Activated CD4-positive, alpha-beta T cell treated with anti-CD3 and anti-CD28 coated beads for 4 hours (primary cell): ENCODE results near the gene PRPS1.
"Not testable (repeated sequence)": the region's sequence is repeated elsewhere in the genome, so short reads cannot be mapped to it uniquely, and the experiment has no call there.

ENCODE experiments used
- DNase-seq, 2 donors: peaks; one replicate each; pipeline ENCODE4 v3.0.0-alpha.2; 2020

The PRPS1 gene

DNA sequence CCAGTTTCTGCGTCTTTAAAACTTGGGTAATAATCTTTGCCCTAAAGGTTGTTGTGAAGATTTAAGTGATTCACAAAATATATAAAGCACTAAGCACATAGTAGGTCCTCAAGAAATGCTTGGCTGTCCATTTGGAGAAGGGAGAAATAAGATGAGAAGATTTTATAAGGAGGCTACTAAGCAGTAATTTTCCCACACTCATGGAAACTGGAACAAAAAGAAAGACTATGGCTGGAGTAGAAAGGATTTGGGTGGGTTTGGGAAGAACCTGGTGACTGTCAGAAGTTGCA is 47.0 kb downstream of the PRPS1 start:
- DNase-seq = no peak

- no peak for DNase-seq
Measured at GRCh38 chrX:107675823-107676555, 47.7 kb downstream of the PRPS1 start.

- DNase-seq = peak; percentile 46 to 53
Measured at GRCh38 chrX:107676559-107677378, 48.5 kb downstream of the PRPS1 start.

DNA sequence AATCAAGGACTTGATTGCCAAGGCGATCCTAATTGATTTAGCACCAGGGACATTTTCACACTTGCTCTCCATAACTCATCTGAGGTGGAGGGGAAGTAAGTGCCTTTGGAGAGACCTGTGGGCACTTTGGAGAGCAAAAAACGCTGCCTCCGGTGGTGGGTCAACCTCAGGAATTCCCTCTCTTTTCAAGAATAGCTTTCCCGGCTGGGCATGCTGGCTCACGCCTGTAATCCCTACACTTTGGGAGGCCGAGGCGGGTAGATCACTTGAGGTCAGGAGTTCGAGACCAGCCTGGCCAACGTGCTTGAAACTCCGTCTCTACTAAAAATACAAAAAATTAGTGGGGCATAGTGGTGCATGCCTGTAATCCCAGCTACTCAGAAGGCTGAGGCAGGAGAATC is 49.2 kb downstream of the PRPS1 start:
- DNase-seq = no peak

DNA sequence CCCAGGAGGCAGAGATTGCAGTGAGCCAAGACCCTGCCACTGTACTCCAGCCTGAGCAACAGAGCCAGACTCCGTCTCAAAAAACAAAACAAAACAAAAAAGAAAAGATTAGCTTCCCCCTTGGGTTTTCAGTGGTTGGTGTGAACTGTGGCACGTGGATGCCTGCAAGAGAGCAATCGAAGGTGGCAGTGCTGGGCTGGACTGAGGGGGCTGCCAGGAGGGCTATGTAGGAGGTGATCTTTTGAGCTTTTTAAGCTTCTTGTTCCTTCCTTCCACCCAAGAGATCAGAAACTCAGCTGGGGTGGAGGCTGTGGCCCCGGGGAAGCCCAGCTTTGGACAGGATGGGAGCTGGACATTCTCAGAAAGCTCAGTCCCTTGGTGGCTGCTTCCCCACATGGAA is 49.6 kb downstream of the PRPS1 start:
- DNase-seq = no peak

- DNase-seq = peak; percentile 62 to 69
Measured at GRCh38 chrX:107678957-107679740, 50.8 kb downstream of the PRPS1 start.

DNA sequence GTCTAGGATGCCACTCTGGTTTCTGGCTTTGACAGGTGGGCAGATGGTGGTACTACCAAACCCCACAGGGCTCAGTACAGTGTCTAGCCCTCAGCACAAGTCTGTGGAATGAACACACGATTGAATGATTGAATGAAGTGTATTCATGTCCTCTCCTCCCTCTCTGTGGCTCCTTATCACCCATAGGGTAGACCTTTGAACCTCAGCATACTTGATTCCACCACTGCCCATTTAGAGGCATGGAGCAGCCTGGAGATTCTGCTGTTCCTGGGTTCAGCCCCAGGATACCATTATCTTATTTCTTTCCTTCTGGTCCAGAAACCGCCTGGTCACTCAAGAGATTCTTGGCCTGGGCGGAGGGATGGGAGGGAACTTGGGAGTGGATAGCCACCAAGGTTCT is 53.9 kb downstream of the PRPS1 start:
- DNase-seq = no peak

DNA sequence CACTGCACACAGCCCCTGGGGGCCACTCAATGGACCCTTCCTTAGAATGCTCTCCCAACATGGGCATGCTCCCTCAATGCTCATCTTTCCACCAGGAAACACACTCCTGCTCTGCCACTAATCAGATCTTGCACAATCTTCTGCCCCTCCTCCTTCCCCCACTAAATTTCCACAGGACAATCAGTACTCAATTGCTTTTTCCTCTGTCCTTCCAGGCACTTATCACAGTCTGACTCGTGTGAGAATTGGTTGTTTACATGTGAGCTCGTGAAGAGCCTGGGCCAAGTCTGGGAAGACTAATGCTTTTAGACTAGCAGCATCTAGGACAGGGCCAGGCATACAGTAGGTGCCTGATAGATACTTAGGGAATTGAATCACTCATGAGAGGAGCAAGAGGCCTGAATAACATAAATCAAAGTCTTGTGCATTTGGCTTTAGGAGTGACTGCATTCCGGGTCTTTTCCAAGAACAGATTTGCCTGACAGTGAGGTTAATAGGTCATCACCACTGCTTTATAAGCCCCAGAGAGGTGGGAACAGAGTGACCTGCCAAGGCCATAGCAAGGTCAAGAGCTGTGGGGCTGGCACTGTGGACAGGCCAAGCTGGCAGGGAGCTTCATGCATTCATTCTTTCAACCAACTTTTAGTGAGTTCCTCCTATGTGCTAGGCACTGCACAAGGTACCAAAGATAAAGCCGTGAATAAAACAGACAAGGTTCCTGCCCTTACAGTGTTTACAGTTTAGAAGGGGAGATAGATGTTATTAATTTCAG is 55.0 kb downstream of the PRPS1 start:
- DNase-seq = no peak

GRCh38 chrX:107683931-107684330 is 55.6 kb downstream of the PRPS1 start:
- DNase-seq = no peak

GRCh38 chrX:107684956-107685385 is 56.7 kb downstream of the PRPS1 start:
- no peak for DNase-seq

GRCh38 chrX:107685586-107685985 is 57.3 kb downstream of the PRPS1 start:
- not testable (repeated sequence) for DNase-seq

DNA sequence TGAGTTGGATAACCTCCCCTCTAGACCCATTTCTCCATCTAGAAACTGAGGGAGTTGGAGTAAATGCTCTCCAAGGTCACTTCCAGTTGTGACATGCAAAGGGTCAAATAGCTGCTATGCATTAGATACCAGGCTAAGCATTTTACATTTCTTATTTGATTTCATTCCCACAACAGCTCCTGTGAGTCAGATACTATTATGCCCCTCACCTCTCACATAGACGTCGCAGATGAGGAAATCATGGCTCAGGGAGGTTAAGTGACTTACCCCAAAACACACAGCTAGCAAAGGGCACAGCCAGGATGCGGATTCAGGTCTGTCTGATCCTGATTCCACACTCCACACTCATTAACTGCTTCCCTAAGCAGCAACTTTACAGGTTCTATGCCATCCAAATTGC is 57.7 kb downstream of the PRPS1 start:
- DNase-seq = no peak

GRCh38 chrX:107686792-107687191 is 58.5 kb downstream of the PRPS1 start:
- DNase-seq = no peak

- no peak for DNase-seq
Measured at GRCh38 chrX:107687445-107687844, 59.1 kb downstream of the PRPS1 start.

DNA sequence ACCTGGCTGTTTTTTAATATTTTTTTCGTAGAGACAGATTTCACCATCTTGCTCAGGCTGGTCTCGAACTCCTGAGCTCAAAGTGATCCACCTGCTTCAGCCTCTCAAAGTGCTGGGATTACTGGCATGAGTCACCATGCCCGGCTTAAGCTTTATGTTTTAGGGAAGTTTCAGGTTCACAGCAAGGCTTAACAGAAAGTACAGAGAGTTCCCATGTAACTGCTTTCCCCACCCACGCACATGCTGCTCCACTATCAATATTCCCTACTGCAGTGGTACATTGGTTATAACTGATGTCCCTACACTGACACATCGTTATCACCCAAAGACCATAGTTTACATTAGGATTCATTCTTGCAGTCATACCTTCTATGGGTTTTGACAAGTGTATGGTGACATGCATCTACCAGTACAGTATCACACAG is 62.7 kb downstream of the PRPS1 start:
- DNase-seq = no peak

DNA sequence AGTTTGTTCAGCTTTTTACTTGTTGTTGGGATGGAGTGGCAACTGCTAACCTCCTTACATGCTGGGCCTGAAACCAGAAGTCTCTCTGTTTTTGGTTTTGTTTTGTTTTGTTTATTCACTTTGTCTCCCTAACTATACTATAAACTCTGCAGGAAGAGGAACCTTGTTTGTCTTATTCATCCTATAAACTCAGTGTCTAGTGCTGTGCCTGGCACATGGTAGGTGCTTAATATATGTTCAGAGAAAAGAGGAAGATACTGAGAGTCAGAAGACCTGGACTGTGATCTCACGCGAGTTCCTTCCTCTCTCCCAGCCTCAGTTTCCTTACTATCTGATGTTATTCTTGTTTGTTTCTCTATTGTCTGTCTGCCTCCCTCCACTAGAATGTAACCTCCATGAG is 71.3 kb downstream of the PRPS1 start:
- DNase-seq = no peak

DNA sequence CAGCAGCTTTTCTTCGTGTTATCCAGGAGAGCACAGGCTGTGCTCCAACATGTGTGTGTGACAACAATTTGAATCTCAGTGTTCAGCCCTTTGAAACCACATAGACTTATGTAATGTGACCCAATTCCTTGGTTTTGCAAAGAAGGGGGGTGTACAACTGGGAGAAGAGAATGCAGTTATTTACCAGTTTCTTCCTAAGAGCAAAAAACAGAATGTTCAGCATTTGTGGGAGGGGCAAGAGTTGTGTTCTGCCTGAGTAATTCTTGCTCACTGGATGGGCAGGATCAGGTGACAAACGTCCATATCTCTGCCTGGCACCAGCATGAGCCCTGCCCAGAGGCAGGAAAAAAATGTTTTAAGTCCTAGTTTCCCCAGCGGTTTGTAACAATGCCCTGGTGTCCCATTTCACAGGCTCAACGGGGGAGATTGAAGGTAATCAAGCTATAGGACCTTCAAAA is 72.0 kb downstream of the PRPS1 start:
- no peak for DNase-seq
